HG03521 (cell line): ENCODE measurements around the gene TK1.
"Not testable (repeated sequence)": the region's sequence is repeated elsewhere in the genome, so short reads cannot be mapped to it uniquely, and the experiment has no call there.

ENCODE experiments used
- ATAC-seq: cut with Tn5 transposase; IDR thresholded peaks from one replicate; pipeline ENCODE4 v1.9.1; 2021; ENCODE audit warnings: mild to moderate bottlenecking, moderate library complexity; ENCODE audit not compliant: unreplicated experiment

TK1 gene

GRCh38 chr17:78186692-78187595 is at the start of gene TK1, which contains the start of gene AFMID:
Gene TK1, minus strand, starts transcription at chr17:78187052. Its CDS starts 58 bp downstream, at chr17:78186994.
Gene AFMID, plus strand, starts transcription at chr17:78187362. Its CDS starts 9 bp downstream, at chr17:78187371.
- ATAC-seq, result peak; percentile 90

- ATAC-seq, result no peak
These were observed 49.0 kb upstream of the TK1 start for GRCh38 chr17:78235885-78236284.

- not testable (repeated sequence) for ATAC-seq
These were observed 48.2 kb upstream of the TK1 start for GRCh38 chr17:78235022-78235421.

GRCh38 chr17:78234261-78234865 is 47.5 kb upstream of the TK1 start:
- no peak for ATAC-seq

GRCh38 chr17:78233678-78234077 is 46.8 kb upstream of the TK1 start:
- ATAC-seq, result no peak

- no peak for ATAC-seq
These were observed 46.0 kb upstream of the TK1 start for GRCh38 chr17:78232859-78233173.

GRCh38 chr17:78231991-78232858 is 45.4 kb upstream of the TK1 start:
- no peak for ATAC-seq

- ATAC-seq, result no peak
These were observed 44.4 kb upstream of the TK1 start, which contains the start of gene TMEM235 for GRCh38 chr17:78230996-78231935. Gene TMEM235, plus strand, starts transcription at chr17:78231631. Its CDS starts 393 bp downstream, at chr17:78232024.

GRCh38 chr17:78230252-78230962 is 43.6 kb upstream of the TK1 start:
- ATAC-seq, result no peak

- no peak for ATAC-seq
These were observed 41.3 kb upstream of the TK1 start for GRCh38 chr17:78228176-78228575.

- ATAC-seq, result no peak
These were observed 40.6 kb upstream of the TK1 start for GRCh38 chr17:78227455-78227916.

- no peak for ATAC-seq
These were observed 40.1 kb upstream of the TK1 start for GRCh38 chr17:78226759-78227454.

GRCh38 chr17:78226055-78226758 is 39.4 kb upstream of the TK1 start:
- ATAC-seq, result no peak

- no peak for ATAC-seq
These were observed 38.4 kb upstream of the TK1 start for GRCh38 chr17:78225088-78225865.

GRCh38 chr17:78224231-78225087 is 37.6 kb upstream of the TK1 start:
- ATAC-seq, result no peak

GRCh38 chr17:78223765-78224164 is 36.9 kb upstream of the TK1 start:
- no peak for ATAC-seq
